Thymus (tissue), 11 donors: ENCODE results near the gene RDM1. TPM values are rescaled to one million over a fixed set of nuclear protein-coding genes. Genes with fewer than 3 reads are reported as not detected.
"Not testable (repeated sequence)": the region's sequence is repeated elsewhere in the genome, so short reads cannot be mapped to it uniquely, and the experiment has no call there.

Experiments used
- DNase-seq, 9 donors: peaks; one replicate each; pipeline ENCODE4 v3.0.0-alpha.2; 2013; ENCODE audit warnings: low spot score in 9 of 9, low read depth in 6 of 9, missing footprints in 1 of 9
- H3K27ac ChIP-seq, 2 donors: one replicate each; pipeline ENCODE4 v1.5.1; 2013; ENCODE audit warnings: control low read depth in 1 of 2, low read depth in 1 of 2, low read length in 1 of 2, mild to moderate bottlenecking in 1 of 2, moderate library complexity in 1 of 2
- H3K27me3 ChIP-seq, 2 donors: one replicate each; pipeline ENCODE4 v1.5.1; 2013; ENCODE audit warnings: low read length in 1 of 2; ENCODE audit not compliant: control insufficient read depth in 2 of 2, insufficient read depth in 1 of 2
- H3K36me3 ChIP-seq, 2 donors: one replicate each; pipeline ENCODE4 v1.5.1; 2013; ENCODE audit warnings: low read length in 1 of 2, mild to moderate bottlenecking in 1 of 2, moderate library complexity in 1 of 2; ENCODE audit not compliant: control insufficient read depth in 2 of 2, insufficient read depth in 2 of 2
- H3K4me1 ChIP-seq, 2 donors: one replicate each; pipeline ENCODE4 v1.5.1; 2013; ENCODE audit warnings: low read length in 2 of 2; ENCODE audit not compliant: control insufficient read depth in 2 of 2, insufficient read depth in 2 of 2
- H3K4me3 ChIP-seq, 2 donors: one replicate each; pipeline ENCODE4 v1.5.1; 2013; ENCODE audit warnings: low read length in 2 of 2, control low read depth in 1 of 2, mild to moderate bottlenecking in 1 of 2
- H3K9me3 ChIP-seq, 2 donors: one replicate each; pipeline ENCODE4 v1.5.1; 2013; ENCODE audit warnings: low read length in 1 of 2, mild to moderate bottlenecking in 1 of 2; ENCODE audit not compliant: control insufficient read depth in 2 of 2, insufficient read depth in 1 of 2
- WGBS: extraction: QIAGEN DNeasy Blood & Tissue Kit; methylation state at CpG from one replicate; pipeline ENCODE4 v1.1.7; 2013; 5-methylcytosine and 5-hydroxymethylcytosine counted together
- polyA plus RNA-seq: library from polyadenylated mRNA; stranded (reverse); fragments of 200-250 nt; gene quantifications from one replicate; pipeline ENCODE4 v1.2.3, GENCODE V29; 2013
- total RNA-seq: library from RNA; stranded (reverse); fragments of 120-200 nt; gene quantifications from one replicate; pipeline ENCODE4 v1.2.4, GENCODE V29; 2013
- donor health status: healthy.

Gene RDM1
- total and polyA plus RNA-seq, 2 donors: 1.1 to 5.7 TPM

DNA sequence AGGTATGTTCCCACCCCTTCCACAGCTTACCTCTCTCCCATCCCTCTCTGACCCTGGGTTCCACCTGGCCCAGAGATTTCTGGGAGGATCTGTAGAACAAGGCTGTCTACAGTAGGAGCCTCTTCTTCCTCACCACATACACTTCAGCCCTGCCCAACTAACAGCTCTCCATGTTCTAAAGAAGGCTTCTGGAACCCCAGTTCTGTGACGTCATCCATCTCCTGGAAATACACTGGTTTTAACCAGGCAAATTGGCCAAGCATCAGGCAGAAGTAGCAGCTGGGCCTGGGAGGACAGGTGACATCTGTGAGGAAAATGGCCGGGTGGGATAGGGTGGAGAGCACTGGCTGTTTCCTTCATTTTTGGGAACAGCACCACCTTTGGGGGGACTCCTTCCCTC, 13.0 kb upstream of the RDM1 start, which contains the start of gene LYZL6:
LYZL6 (minus strand) TSS at position 177 of the 400 bp plus-strand sequence. CDS start 4,357 bp downstream, outside the sequence.
- no peaks in the 10 kb centered on the region for H3K9me3 ChIP-seq
- H3K27me3 ChIP-seq: no peaks in the 10 kb centered on the region
- no peak for DNase-seq
- no peak within 1 kb of the TSS for H3K27ac ChIP-seq
- no peaks in the 10 kb centered on the region for H3K36me3 ChIP-seq
- 95% methylated on average over 2 of the region's 2 CpGs for WGBS
- no peak within 1 kb of the TSS for H3K4me3 ChIP-seq
- H3K4me1 ChIP-seq: peaks cover 0 to 4% of the 10 kb centered on the region in 2 donors

DNA sequence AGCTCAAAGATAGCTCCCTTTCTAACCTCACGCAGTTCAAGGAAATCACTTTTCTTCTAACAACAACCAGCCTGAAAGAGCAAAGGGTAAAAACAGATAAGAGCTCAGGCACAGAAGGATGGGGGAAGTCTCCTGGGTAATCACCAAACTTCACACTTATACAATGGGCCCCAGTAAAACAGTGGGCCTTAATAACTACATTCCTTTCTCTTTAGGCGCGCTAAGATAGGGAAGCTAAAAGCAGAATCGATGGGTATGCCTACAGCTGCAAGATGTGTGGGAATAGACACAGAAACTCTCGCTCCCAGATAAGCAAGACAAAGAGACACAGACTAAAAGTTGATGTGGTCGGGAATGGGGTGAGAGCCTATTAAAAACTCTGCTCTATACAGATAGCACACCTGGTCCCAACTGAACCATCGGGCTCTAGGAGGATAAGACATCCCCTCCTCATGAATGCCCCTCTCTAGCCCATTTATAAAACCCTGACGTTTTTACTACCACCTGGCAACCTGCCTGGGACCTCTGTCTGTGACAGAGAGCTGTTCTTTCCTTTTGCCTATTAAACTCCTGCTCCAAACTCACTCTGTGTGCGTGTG, 12.1 kb upstream of the RDM1 start:
- H3K27me3 ChIP-seq: no peaks in the 10 kb centered on the region
- H3K4me3 ChIP-seq: no peak overlapping the region
- no peak overlapping the region for H3K27ac ChIP-seq
- 79% methylated on average over 9 of the region's 9 CpGs for WGBS
- H3K4me1 ChIP-seq: peaks cover 0 to 4% of the 10 kb centered on the region in 2 donors
- DNase-seq: no peak
- no peaks in the 10 kb centered on the region for H3K9me3 ChIP-seq
- H3K36me3 ChIP-seq: no peaks in the 10 kb centered on the region

DNA sequence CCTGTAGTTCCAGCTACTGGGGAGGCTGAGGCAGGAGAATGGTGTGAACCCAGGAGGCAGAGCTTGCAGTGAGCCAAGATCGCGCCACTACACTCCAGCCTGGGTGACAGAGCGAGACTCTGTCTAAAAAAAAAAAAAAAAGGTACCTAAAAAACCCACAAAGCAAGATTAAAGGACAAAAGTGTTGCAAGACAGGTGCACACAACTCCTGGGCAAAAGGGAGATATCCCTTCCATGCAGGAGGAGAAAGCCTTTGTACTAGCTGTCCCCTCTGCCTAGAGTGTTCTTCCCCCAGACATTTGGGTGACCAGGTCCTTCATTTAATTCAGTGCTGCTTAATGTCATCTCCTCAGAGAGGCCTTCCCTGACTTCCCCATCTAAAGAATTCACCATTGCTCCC, 7.9 kb upstream of the RDM1 start:
- 96% methylated on average over 3 of the region's 3 CpGs for WGBS

DNA sequence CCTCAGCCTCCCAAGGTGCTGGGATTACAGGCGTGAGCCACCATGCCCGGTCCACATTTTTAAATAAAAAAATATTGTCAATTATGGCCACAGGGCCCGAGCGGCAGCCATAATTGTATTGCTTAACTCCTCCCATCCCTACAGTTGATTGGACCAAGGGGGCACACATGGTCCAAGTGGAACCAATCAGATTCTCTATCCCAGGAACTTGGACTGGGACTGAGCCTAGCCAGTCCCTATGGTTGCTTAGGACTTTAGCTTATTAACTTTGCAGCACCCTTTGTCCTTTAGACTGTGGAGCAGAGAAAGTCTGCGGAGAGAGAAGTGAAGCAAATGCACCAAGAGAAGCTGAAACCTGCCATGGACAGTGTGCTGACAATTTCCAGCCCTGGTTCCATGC, 5.5 kb upstream of the RDM1 start:
- no peaks in the 10 kb centered on the region for H3K27me3 ChIP-seq
- WGBS: 98% methylated on average over 5 of the region's 5 CpGs

More for the DNA sequence above, 7.9 kb upstream of the RDM1 start:
- H3K9me3 ChIP-seq, H3K4me1 ChIP-seq, H3K36me3 ChIP-seq, DNase-seq, H3K4me3 ChIP-seq, H3K27me3 ChIP-seq, H3K27ac ChIP-seq: not testable (repeated sequence)

DNA sequence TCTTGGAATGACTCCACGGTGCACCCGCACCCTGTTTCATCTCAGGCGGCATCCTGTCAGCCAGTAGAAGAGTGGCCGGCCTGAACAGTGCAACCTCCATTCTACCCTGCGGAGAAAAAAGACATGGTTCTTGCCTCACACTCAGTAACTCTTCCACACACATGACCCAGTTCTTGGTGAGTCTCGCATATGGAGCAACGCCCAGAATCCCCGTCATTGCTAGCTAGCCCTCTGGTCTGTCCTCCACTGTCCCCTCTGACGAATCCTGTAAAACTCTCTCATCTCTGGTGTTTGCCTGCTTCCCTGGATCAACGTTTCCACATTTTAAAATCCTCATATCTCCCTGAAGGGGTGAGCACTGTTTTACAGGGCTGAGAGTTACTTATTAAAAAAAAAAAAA, 4.2 kb upstream of the RDM1 start:
- no peaks in the 10 kb centered on the region for H3K9me3 ChIP-seq
- 96% methylated on average over 10 of the region's 10 CpGs for WGBS
- no peak for DNase-seq
- no peaks in the 10 kb centered on the region for H3K27me3 ChIP-seq
- no peak overlapping the region for H3K27ac ChIP-seq
- no peak overlapping the region for H3K4me3 ChIP-seq
- H3K4me1 ChIP-seq: peaks cover 9 to 12% of the 10 kb centered on the region in 2 donors
- no peaks in the 10 kb centered on the region for H3K36me3 ChIP-seq

More for the DNA sequence above, 5.5 kb upstream of the RDM1 start:
- Histone ChIP-seq H3K4me1 (peaks cover 0 to 2% of the 10 kb centered on the region in 2 donors), H3K27ac (no peak overlapping the region), H3K4me3 (no peak overlapping the region), H3K36me3 (no peaks in the 10 kb centered on the region), H3K9me3 (no peaks in the 10 kb centered on the region)
- no peak for DNase-seq

DNA sequence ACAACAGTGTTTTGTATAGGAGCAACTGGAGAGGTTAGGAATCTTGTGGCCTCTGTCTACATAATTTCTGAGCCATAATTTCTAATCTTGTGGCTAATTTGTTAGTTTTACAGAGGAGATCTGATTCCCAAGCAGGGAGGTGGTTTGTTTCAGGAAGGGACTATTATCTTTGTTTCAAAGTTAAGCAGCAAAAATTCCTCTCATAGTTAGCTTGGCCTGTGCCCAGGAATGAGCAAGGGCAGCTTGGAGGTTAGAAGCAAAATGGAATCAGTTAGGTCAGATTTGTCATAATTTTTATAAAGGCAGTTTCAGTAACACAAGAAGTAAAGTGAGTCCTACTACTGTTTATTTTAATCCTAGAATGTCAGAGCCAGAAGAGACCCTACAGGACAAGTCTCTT, 2.0 kb upstream of the RDM1 start:
- no peak for DNase-seq
- no peak overlapping the region for H3K27ac ChIP-seq
- peaks cover 9 to 14% of the 10 kb centered on the region in 2 donors for H3K4me1 ChIP-seq
- no peak overlapping the region for H3K4me3 ChIP-seq
- no peaks in the 10 kb centered on the region for H3K27me3 ChIP-seq
- no peaks in the 10 kb centered on the region for H3K9me3 ChIP-seq
- no peaks in the 10 kb centered on the region for H3K36me3 ChIP-seq

DNA sequence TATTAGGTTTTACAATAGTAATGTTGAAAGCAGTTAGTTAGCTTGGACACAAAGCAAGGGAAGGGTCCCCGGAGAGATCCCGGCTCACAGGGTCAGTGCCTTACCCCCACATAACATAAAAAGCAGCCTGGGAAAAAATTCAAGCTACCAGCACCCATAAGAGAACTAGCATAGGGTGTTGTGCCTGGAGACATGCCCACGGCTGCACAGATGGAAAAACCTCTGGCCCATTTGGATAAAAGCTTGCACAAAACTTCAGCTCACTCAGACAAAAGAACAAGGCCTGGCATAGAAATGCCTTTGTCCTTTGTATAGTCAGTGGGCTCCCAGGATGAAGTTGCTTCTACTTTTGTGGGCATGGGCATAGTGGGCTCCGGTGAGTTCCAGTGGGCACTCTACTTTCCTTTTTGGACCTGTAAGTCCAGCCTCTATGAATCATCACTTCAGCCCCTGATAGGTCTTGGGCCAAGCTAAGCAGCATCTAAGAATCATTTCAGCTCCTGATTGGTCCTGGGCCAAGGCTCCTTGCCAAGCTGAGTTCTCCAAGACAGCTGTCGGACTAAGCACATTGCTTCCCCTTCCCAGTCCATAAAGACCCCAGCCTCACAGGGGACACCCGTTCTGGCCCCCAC, 1.3 kb upstream of the RDM1 start:
- no peak overlapping the region for H3K4me3 ChIP-seq
- no peak for DNase-seq
- H3K4me1 ChIP-seq: peaks cover 9 to 14% of the 10 kb centered on the region in 2 donors
- no peaks in the 10 kb centered on the region for H3K9me3 ChIP-seq
- H3K36me3 ChIP-seq: no peaks in the 10 kb centered on the region
- H3K27me3 ChIP-seq: no peaks in the 10 kb centered on the region
- 95% methylated on average over 6 of the region's 6 CpGs for WGBS
- no peak overlapping the region for H3K27ac ChIP-seq

DNA sequence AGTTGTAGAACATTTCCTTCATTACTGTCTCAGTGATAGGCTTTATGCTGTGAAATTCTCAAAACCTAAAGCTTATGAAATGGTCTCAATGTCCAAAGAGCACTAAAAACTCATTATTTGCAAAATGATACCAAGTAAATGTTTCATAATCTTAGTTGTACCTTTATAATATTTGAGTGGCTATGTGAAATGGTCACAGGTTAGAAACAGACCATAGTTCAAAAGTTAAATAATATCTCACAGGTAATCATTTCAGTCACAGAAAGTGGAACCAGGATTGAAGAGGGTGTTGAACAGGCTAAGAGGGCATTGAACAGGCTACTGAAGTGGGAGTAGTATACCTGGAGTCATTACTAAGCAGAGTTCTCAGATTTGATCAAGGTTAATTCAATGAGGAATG, 2.9 kb downstream of the RDM1 start:
- no peak for DNase-seq
- Histone ChIP-seq H3K27me3 (no peaks in the 10 kb centered on the region), H3K27ac (no peak overlapping the region), H3K36me3 (peaks cover 2 to 3% of the 10 kb centered on the region in 2 donors), H3K4me1 (peaks cover 13 to 14% of the 10 kb centered on the region in 2 donors), H3K9me3 (no peaks in the 10 kb centered on the region), H3K4me3 (no peak overlapping the region)

DNA sequence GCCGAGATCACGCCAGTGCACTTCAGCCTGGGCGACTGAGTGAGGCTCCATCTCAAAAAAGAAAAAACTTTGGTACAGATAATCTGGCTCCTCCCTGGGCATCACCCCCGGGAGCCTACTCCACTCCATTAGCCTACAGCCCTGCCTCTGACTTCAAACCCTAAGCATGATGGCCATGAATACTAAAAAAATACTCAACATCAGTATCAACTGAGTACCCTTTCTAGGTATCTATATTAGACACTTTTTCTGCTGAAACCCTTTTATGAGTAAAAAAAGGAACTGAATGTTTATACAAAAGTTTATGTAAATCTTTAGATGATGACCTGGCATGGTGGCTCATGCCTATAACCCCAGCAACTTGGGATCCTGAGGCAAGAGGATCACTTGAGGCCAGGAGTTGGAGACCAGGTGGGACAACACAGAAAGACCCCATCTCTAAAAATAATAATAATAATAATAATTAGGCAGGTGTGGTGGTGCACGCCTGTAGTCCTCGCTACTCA, 6.9 kb downstream of the RDM1 start:
- 97% methylated on average over 6 of the region's 6 CpGs for WGBS
- Histone ChIP-seq H3K36me3 (peaks cover 3 to 4% of the 10 kb centered on the region in 2 donors), H3K9me3 (no peaks in the 10 kb centered on the region), H3K27ac (no peak overlapping the region), H3K4me3 (no peak overlapping the region), H3K27me3 (no peaks in the 10 kb centered on the region), H3K4me1 (peaks cover 0 to 4% of the 10 kb centered on the region in 2 donors)
- no peak for DNase-seq
